ENCODE data around the gene FHOD3.

The FHOD3 gene

DNA sequence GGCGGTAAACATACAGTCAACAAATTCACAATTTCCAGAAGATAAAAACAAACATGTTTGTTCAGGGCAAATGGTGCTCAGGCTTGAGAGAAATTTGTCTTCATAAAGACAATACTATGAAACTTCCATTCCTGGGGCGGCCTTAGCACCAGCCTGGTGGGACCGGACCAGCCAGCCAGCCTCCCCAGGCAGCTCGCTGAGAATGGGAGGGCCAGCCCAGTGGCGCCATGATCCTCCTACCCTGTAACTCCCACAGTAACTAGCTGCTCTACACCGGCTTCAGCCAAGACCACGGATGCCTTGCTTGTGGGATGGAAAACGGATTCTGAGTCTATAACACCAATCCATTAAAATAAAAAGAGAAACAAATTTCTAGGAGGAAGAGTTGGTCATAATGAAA is 24.2 kb upstream of the FHOD3 start:
- no peak overlapping the region for H3K4me3 ChIP-seq (ENCODE audit: low read depth, low read length)
- CTCF ChIA-PET = interaction anchor here (1.0 kb wide), 1 partner anchor 255 kb away, joined by 3 read pairs; no protein-coding TSS in a partner anchor
- no peak overlapping the region for H3K27ac ChIP-seq (ENCODE audit: extremely low read depth, low read depth, low read length)
- POLR2A ChIA-PET = no interaction called here
- no peaks in the 10 kb centered on the region for H3K9me3 ChIP-seq (ENCODE audit: control insufficient read depth, insufficient read depth, low read depth, low read length)
- H3K4me1 ChIP-seq (ENCODE audit: control insufficient read depth, insufficient read depth, low read length) = no peaks in the 10 kb centered on the region
- TF ChIP-seq SALL2 (tag by site-specific recombination; IDR thresholded peaks at IDR 0.05; ENCODE audit: borderline replicate concordance) (no peak), ZBTB7A (tag by site-specific recombination; IDR thresholded peaks at IDR 0.05; ENCODE audit: low read depth) (no peak)
- no peaks in the 10 kb centered on the region for H3K36me3 ChIP-seq (ENCODE audit: control insufficient read depth in 2 of 2, insufficient read depth in 1 of 2, low read length in 2 of 2)

GRCh38 chr18:36274083-36274715 is 23.3 kb upstream of the FHOD3 start:
- ChIA-PET POLR2A (interaction anchor here (0.6 kb wide), 1 partner anchor 15 kb away, joined by 3 read pairs; no protein-coding TSS in a partner anchor), CTCF (interaction anchor here (1.2 kb wide), 1 partner anchor 10 kb away, joined by 3 read pairs; no protein-coding TSS in a partner anchor)
- no peak for TF ChIP-seq ZNF707 (tag by site-specific recombination; IDR thresholded peaks at IDR 0.05)
- no peak for TF ChIP-seq ZNF549 (tag by site-specific recombination; IDR thresholded peaks at IDR 0.05)
- no peak for TF ChIP-seq ZNF624 (tag by site-specific recombination; IDR thresholded peaks at IDR 0.05)
- TF ChIP-seq ZNF157 (tag by site-specific recombination; IDR thresholded peaks at IDR 0.05) = no peak
- TF ChIP-seq ZNF501 (tag by site-specific recombination; IDR thresholded peaks at IDR 0.05) = no peak
- TF ChIP-seq, protein P1, sequence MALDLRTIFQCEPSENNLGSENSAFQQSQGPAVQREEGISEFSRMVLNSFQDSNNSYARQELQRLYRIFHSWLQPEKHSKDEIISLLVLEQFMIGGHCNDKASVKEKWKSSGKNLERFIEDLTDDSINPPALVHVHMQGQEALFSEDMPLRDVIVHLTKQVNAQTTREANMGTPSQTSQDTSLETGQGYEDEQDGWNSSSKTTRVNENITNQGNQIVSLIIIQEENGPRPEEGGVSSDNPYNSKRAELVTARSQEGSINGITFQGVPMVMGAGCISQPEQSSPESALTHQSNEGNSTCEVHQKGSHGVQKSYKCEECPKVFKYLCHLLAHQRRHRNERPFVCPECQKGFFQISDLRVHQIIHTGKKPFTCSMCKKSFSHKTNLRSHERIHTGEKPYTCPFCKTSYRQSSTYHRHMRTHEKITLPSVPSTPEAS (tag by site-specific recombination; IDR thresholded peaks at IDR 0.05) = no peak
- no peak for TF ChIP-seq REPIN1 (tag by site-specific recombination; IDR thresholded peaks at IDR 0.05; ENCODE audit: low read depth)
- no peak for TF ChIP-seq ZNF140 (tag by site-specific recombination; IDR thresholded peaks at IDR 0.05)
- TF ChIP-seq GLI4 (tag by site-specific recombination; IDR thresholded peaks at IDR 0.05) = no peak
- TF ChIP-seq, protein P2, sequence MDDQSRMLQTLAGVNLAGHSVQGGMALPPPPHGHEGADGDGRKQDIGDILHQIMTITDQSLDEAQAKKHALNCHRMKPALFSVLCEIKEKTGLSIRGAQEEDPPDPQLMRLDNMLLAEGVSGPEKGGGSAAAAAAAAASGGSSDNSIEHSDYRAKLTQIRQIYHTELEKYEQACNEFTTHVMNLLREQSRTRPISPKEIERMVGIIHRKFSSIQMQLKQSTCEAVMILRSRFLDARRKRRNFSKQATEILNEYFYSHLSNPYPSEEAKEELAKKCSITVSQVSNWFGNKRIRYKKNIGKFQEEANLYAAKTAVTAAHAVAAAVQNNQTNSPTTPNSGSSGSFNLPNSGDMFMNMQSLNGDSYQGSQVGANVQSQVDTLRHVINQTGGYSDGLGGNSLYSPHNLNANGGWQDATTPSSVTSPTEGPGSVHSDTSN (CRISPR knock-in tag; IDR thresholded peaks at IDR 0.05) = no peak
- no peak for TF ChIP-seq ZNF26 (tag by site-specific recombination; IDR thresholded peaks at IDR 0.05)
- H3K4me1 ChIP-seq (ENCODE audit: control insufficient read depth, insufficient read depth, low read length) = no peaks in the 10 kb centered on the region
- no peak overlapping the region for H3K27ac ChIP-seq (ENCODE audit: extremely low read depth, low read depth, low read length)
- no peaks in the 10 kb centered on the region for H3K9me3 ChIP-seq (ENCODE audit: control insufficient read depth, insufficient read depth, low read depth, low read length)
- H3K4me3 ChIP-seq (ENCODE audit: low read depth, low read length) = no peak overlapping the region
- H3K36me3 ChIP-seq (ENCODE audit: control insufficient read depth in 2 of 2, insufficient read depth in 1 of 2, low read length in 2 of 2) = no peaks in the 10 kb centered on the region

GRCh38 chr18:36275561-36275960 is 22.0 kb upstream of the FHOD3 start:
- TF ChIP-seq, protein P3, sequence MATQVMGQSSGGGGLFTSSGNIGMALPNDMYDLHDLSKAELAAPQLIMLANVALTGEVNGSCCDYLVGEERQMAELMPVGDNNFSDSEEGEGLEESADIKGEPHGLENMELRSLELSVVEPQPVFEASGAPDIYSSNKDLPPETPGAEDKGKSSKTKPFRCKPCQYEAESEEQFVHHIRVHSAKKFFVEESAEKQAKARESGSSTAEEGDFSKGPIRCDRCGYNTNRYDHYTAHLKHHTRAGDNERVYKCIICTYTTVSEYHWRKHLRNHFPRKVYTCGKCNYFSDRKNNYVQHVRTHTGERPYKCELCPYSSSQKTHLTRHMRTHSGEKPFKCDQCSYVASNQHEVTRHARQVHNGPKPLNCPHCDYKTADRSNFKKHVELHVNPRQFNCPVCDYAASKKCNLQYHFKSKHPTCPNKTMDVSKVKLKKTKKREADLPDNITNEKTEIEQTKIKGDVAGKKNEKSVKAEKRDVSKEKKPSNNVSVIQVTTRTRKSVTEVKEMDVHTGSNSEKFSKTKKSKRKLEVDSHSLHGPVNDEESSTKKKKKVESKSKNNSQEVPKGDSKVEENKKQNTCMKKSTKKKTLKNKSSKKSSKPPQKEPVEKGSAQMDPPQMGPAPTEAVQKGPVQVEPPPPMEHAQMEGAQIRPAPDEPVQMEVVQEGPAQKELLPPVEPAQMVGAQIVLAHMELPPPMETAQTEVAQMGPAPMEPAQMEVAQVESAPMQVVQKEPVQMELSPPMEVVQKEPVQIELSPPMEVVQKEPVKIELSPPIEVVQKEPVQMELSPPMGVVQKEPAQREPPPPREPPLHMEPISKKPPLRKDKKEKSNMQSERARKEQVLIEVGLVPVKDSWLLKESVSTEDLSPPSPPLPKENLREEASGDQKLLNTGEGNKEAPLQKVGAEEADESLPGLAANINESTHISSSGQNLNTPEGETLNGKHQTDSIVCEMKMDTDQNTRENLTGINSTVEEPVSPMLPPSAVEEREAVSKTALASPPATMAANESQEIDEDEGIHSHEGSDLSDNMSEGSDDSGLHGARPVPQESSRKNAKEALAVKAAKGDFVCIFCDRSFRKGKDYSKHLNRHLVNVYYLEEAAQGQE (tag by site-specific recombination; IDR thresholded peaks at IDR 0.05) = peak; percentile 77
- no peak for TF ChIP-seq TRIM28 (IDR thresholded peaks at IDR 0.05; ENCODE audit: borderline replicate concordance, low read length)
- Histone ChIP-seq H3K9me3 (ENCODE audit: control insufficient read depth, insufficient read depth, low read depth, low read length) (no peaks in the 10 kb centered on the region), H3K4me3 (ENCODE audit: low read depth, low read length) (no peak overlapping the region), H3K36me3 (ENCODE audit: control insufficient read depth in 2 of 2, insufficient read depth in 1 of 2, low read length in 2 of 2) (no peaks in the 10 kb centered on the region), H3K27ac (ENCODE audit: extremely low read depth, low read depth, low read length) (no peak overlapping the region), H3K4me1 (ENCODE audit: control insufficient read depth, insufficient read depth, low read length) (no peaks in the 10 kb centered on the region)
- ChIA-PET POLR2A (no interaction called here), CTCF (interaction anchor here (0.7 kb wide), 1 partner anchor 33 kb away, joined by 5 read pairs; no protein-coding TSS in a partner anchor)
